Neural progenitor cell (in vitro differentiated cells): ENCODE measurements around the gene ADCY7.

ENCODE experiments used
- EZH2 ChIP-seq: fragments of 200-600 bp; sonication (generic); IDR thresholded peaks from 2 replicates; pipeline ENCODE4 v1.6.1; 2017; ENCODE audit warnings: antibody characterized with exemption, mild to moderate bottlenecking, moderate library complexity
- TF ChIP-seq, protein P1 (sequence below): fragments of 200-600 bp; sonication (generic); IDR thresholded peaks from 2 replicates; pipeline ENCODE4 v1.5.1; 2017; ENCODE audit warnings: antibody characterized with exemption, mild to moderate bottlenecking

DNA sequence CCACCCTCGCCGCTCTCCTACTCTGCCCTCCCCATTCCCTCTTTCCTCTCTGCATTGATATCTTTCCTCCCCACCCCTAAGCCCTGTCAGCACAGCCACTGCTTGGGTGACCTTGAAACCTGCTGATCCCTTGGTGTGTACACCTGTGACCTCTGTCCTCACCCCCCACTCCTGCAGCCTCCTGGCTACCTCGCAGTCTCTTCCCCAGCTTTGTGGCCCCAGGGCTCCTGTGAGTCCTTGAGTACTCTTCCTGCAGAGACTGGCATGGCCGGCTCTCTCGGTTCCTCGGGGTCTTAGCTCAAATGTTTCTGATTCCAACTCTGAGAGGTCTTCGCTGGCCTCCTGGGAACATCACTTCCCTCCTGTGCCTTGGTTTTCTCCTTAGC, 31.7 kb downstream of the ADCY7 start:
- TF ChIP-seq, protein P1, sequence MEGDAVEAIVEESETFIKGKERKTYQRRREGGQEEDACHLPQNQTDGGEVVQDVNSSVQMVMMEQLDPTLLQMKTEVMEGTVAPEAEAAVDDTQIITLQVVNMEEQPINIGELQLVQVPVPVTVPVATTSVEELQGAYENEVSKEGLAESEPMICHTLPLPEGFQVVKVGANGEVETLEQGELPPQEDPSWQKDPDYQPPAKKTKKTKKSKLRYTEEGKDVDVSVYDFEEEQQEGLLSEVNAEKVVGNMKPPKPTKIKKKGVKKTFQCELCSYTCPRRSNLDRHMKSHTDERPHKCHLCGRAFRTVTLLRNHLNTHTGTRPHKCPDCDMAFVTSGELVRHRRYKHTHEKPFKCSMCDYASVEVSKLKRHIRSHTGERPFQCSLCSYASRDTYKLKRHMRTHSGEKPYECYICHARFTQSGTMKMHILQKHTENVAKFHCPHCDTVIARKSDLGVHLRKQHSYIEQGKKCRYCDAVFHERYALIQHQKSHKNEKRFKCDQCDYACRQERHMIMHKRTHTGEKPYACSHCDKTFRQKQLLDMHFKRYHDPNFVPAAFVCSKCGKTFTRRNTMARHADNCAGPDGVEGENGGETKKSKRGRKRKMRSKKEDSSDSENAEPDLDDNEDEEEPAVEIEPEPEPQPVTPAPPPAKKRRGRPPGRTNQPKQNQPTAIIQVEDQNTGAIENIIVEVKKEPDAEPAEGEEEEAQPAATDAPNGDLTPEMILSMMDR: no peak
- no peak for TF ChIP-seq EZH2
